H1 (cell line): ENCODE data around the gene UBN2. TPM values are rescaled to one million over a fixed set of nuclear protein-coding genes. Genes with fewer than 3 reads are reported as not detected.

ENCODE experiments used
- CTCF ChIA-PET: fragments of 300-600 bp; sonication (Branson Sonifier 250); formaldehyde crosslinking; loops from one replicate; lab custom pipeline; 2021; ENCODE audit not compliant: partially characterized antibody; lab: Charles Lee
- POLR2A ChIA-PET: fragments of 300-600 bp; sonication (Branson Sonifier 250); formaldehyde crosslinking; loops from one replicate; lab custom pipeline; 2021; ENCODE audit warnings: inconsistent platforms; ENCODE audit not compliant: partially characterized antibody; lab: Charles Lee
- DNase-seq, 2 experiments: peaks; one replicate each; pipeline versions ENCODE4 v3.0.0 to v3.0.0-alpha.2; 2010 to 2022; ENCODE audit warnings: low spot score in 2 of 2, low read depth in 1 of 2, mixed read lengths in 1 of 2
- FAIRE-seq: peaks from 2 replicates; lab custom pipeline; 2011; peaks lifted over from hg19 to GRCh38; lab: Jason Lieb, UNC
- H2AFZ ChIP-seq: 2 replicates; pipeline ENCODE4 v1.8.1; 2012; ENCODE audit warnings: low read length, inconsistent platforms
- H2AK5ac ChIP-seq: 2 replicates; pipeline ENCODE4 v1.6.1; 2013; ENCODE audit warnings: low read depth, low read length
- H2BK120ac ChIP-seq: replicated peaks from 2 replicates; pipeline ENCODE3; 2013; ENCODE audit warnings: low read depth, low read length, inconsistent platforms
- H2BK12ac ChIP-seq: 2 replicates; pipeline ENCODE4 v1.6.1; 2013; ENCODE audit warnings: low read depth, low read length
- H2BK15ac ChIP-seq: 2 replicates; pipeline ENCODE4 v1.6.1; 2013; ENCODE audit warnings: low read length
- H2BK20ac ChIP-seq: 2 replicates; pipeline ENCODE4 v1.6.1; 2013; ENCODE audit warnings: low read length
- H2BK5ac ChIP-seq: 2 replicates; pipeline ENCODE4 v1.6.1; 2013; ENCODE audit warnings: low read depth, low read length
- H3K14ac ChIP-seq: 2 replicates; pipeline ENCODE4 v1.6.1; 2013; ENCODE audit warnings: inconsistent platforms; ENCODE audit not compliant: insufficient read length
- H3K18ac ChIP-seq: 2 replicates; pipeline ENCODE4 v1.6.1; 2013; ENCODE audit warnings: low read length; ENCODE audit errors: extremely low read depth
- H3K23ac ChIP-seq: 2 replicates; pipeline ENCODE4 v1.6.1; 2013; ENCODE audit warnings: inconsistent platforms; ENCODE audit not compliant: insufficient read length
- H3K23me2 ChIP-seq: 2 replicates; pipeline ENCODE4 v1.6.1; 2013; ENCODE audit warnings: low read depth, low read length
- H3K27ac ChIP-seq: 2 replicates; pipeline ENCODE4 v1.6.1; 2011; ENCODE audit warnings: low read depth, low read length, inconsistent platforms
- H3K27me3 ChIP-seq, 4 experiments: replicated peaks in 1 of 4; 1 replicate in 1 of 4; 2 replicates in 3 of 4; pipeline versions ENCODE4 v1.6.1 to v1.8.1; 2011 to 2013; ENCODE audit warnings: low read length in 3 of 4, mild to moderate bottlenecking in 3 of 4, inconsistent platforms in 2 of 4, mixed read lengths in 2 of 4, moderate library complexity in 1 of 4; ENCODE audit not compliant: control insufficient read depth in 3 of 4, insufficient read depth in 3 of 4; ENCODE audit errors: extremely low read depth in 1 of 4
- H3K36me3 ChIP-seq, 4 experiments: 2 replicates each; pipeline versions ENCODE4 v1.6.1 to v1.8.1; 2011 to 2013; ENCODE audit warnings: mild to moderate bottlenecking in 4 of 4, low read length in 3 of 4, moderate library complexity in 2 of 4, control low read depth in 1 of 4, inconsistent platforms in 1 of 4; ENCODE audit not compliant: insufficient read depth in 4 of 4, control insufficient read depth in 2 of 4
- H3K4ac ChIP-seq: replicated peaks from 2 replicates; pipeline ENCODE3; 2013; ENCODE audit warnings: low read length, low read depth, mixed read lengths, inconsistent platforms; ENCODE audit not compliant: insufficient read length
- H3K4me1 ChIP-seq, 4 experiments: replicated peaks in 1 of 4; 1 replicate in 1 of 4; 2 replicates in 3 of 4; pipeline versions ENCODE4 v1.6.1 to v1.8.1; 2011 to 2013; ENCODE audit warnings: low read length in 3 of 4, inconsistent platforms in 2 of 4, mixed read lengths in 1 of 4; ENCODE audit not compliant: insufficient read depth in 4 of 4, control insufficient read depth in 3 of 4
- H3K4me2 ChIP-seq, 2 experiments: 2 replicates each; pipeline versions ENCODE4 v1.6.1 to v1.8.1; 2011 to 2013; ENCODE audit warnings: low read depth in 2 of 2, low read length in 2 of 2, control low read depth in 1 of 2, inconsistent platforms in 1 of 2, mild to moderate bottlenecking in 1 of 2; ENCODE audit not compliant: insufficient read depth in 1 of 2
- H3K4me3 ChIP-seq, 4 experiments: fragments of 200-600, 300-600 bp in 1 of 4; sonication (generic), shearing (Covaris generic), sonication (Bioruptor Twin) in 1 of 4; 2 replicates each; pipeline versions ENCODE4 v1.5.1 to v1.8.1; 2011 to 2016; ENCODE audit warnings: low read length in 4 of 4, low read depth in 3 of 4, control low read depth in 2 of 4, inconsistent platforms in 2 of 4, mild to moderate bottlenecking in 2 of 4, mixed read lengths in 1 of 4, moderate library complexity in 1 of 4; ENCODE audit not compliant: insufficient read depth in 2 of 4; ENCODE audit errors: extremely low read depth in 1 of 4
- H3K56ac ChIP-seq: replicated peaks from 2 replicates; pipeline ENCODE3; 2013; ENCODE audit warnings: low read depth, mild to moderate bottlenecking, mixed read lengths, low read length, inconsistent platforms; ENCODE audit not compliant: insufficient read length
- H3K79me1 ChIP-seq: 2 replicates; pipeline ENCODE4 v1.6.1; 2013; ENCODE audit warnings: low read depth, low read length, control low read depth
- H3K79me2 ChIP-seq, 2 experiments: 2 replicates each; pipeline versions ENCODE4 v1.6.1 to v1.8.1; 2012 to 2013; ENCODE audit warnings: low read length in 2 of 2, mild to moderate bottlenecking in 2 of 2, inconsistent platforms in 1 of 2; ENCODE audit not compliant: insufficient read depth in 2 of 2, control insufficient read depth in 1 of 2
- H3K9ac ChIP-seq, 4 experiments: replicated peaks in 1 of 4; 1 replicate in 1 of 4; 2 replicates in 3 of 4; pipeline versions ENCODE4 v1.6.1 to v1.8.1; 2011 to 2013; ENCODE audit warnings: low read depth in 3 of 4, low read length in 3 of 4, control low read depth in 2 of 4, mild to moderate bottlenecking in 2 of 4, moderate library complexity in 2 of 4, inconsistent platforms in 1 of 4; ENCODE audit errors: extremely low read depth in 1 of 4
- H3K9me3 ChIP-seq, 2 experiments: 2 replicates each; pipeline versions ENCODE4 v1.6.1 to v1.8.1; 2012 to 2013; ENCODE audit warnings: mild to moderate bottlenecking in 2 of 2, moderate library complexity in 2 of 2, control low read depth in 1 of 2, inconsistent platforms in 1 of 2, low read depth in 1 of 2, low read length in 1 of 2, mixed read lengths in 1 of 2; ENCODE audit not compliant: insufficient read depth in 2 of 2
- H4K20me1 ChIP-seq, 2 experiments: replicated peaks in 1 of 2; 2 replicates each; pipeline versions ENCODE3 to v1.8.1; 2011 to 2013; ENCODE audit warnings: inconsistent platforms in 2 of 2, low read length in 2 of 2, mild to moderate bottlenecking in 1 of 2; ENCODE audit not compliant: insufficient read depth in 2 of 2, control insufficient read depth in 1 of 2
- H4K5ac ChIP-seq: 2 replicates; pipeline ENCODE4 v1.6.1; 2013; ENCODE audit warnings: low read length, low read depth, mixed read lengths, inconsistent platforms; ENCODE audit not compliant: insufficient read length
- H4K8ac ChIP-seq: 2 replicates; pipeline ENCODE4 v1.8.0; 2013; ENCODE audit warnings: mild to moderate bottlenecking, moderate library complexity, low read length, inconsistent platforms; ENCODE audit not compliant: insufficient read depth; ENCODE audit errors: extremely low read depth
- H4K91ac ChIP-seq: replicated peaks from 2 replicates; pipeline ENCODE3; 2013; ENCODE audit warnings: low read length, mixed read lengths, inconsistent platforms; ENCODE audit not compliant: insufficient read length
- YY1 ChIP-seq: IDR thresholded peaks from 2 replicates; pipeline ENCODE4 v1.6.1; 2011; ENCODE audit warnings: low read depth, mild to moderate bottlenecking, low read length
- WGBS, 2 experiments: shearing (Covaris generic) in 1 of 2; methylation state at CpG; one replicate each; pipeline versions ENCODE4 v1.1.6 to v1.1.7; 2013 to 2015; ENCODE audit warnings: low lambda C conversion rate in 2 of 2, mixed read lengths in 2 of 2, inconsistent platforms in 1 of 2, low coverage in 1 of 2, missing lambda C conversion rate in 1 of 2; ENCODE audit not compliant: insufficient replicate concordance in 2 of 2, insufficient coverage in 1 of 2, insufficient read length in 1 of 2; ENCODE audit errors: extremely low coverage in 1 of 2, missing lambda C conversion rate in 1 of 2; 5-methylcytosine and 5-hydroxymethylcytosine counted together
- polyA plus RNA-seq, 7 experiments: library from polyadenylated mRNA; depleted of rRNA in 3 of 7; stranded (reverse) in 5 of 7; unstranded in 2 of 7; fragments of >200 nt in 5 of 7; fragments of 200-250 nt in 2 of 7; gene quantifications; 1 replicate in 5 of 7; 2 replicates in 1 of 7; 4 replicates in 1 of 7; pipeline versions ENCODE4 v1.2.1 to v1.2.3, GENCODE V29; 2011 to 2013; ENCODE audit warnings: missing spikeins in 2 of 7, mixed read lengths in 2 of 7
- total RNA-seq: library from RNA; stranded (reverse); fragmentation: NEBNext Ultra II Directional; extraction: Animal tissue kit (Norgen Biotek cat#: 25700); gene quantifications from 2 replicates; pipeline ENCODE4 v1.2.1, GENCODE V29; 2021

Gene UBN2
- total and polyA plus RNA-seq, 2 of the 8 experiments (the other 6 are each of a cell fraction or from before 2014, with no cell fraction given) = 4.1 to 39.6 TPM

GRCh38 chr7:139203992-139204391 is 27.0 kb upstream of the UBN2 start:
- Histone ChIP-seq H2BK20ac (peak overlapping the region; percentile 26; the same call in 1 of the 2 replicates), H3K4me3 (no peak overlapping the region), H3K9me3 (no peaks in the 10 kb centered on the region; a peak in 1 of 4 replicates), H3K18ac (no peak overlapping the region), H3K4ac (no peak overlapping the region), H3K23me2 (no peaks in the 10 kb centered on the region), H4K20me1 (no peaks in the 10 kb centered on the region), H2AFZ (peak overlapping the region; percentile 84; the same call in 1 of the 2 replicates), H3K4me2 (no peak overlapping the region), H3K4me1 (no peaks in the 10 kb centered on the region), H3K36me3 (no peaks in the 10 kb centered on the region), H3K23ac (no peak overlapping the region), H2BK15ac (no peak overlapping the region), H3K14ac (no peak overlapping the region), H2BK120ac (no peak overlapping the region), H2BK5ac (peak overlapping the region; percentile 2; the same call in 1 of the 2 replicates), H3K9ac (no peak overlapping the region), H3K79me1 (no peaks in the 10 kb centered on the region), H2BK12ac (no peak overlapping the region), H2AK5ac (no peak overlapping the region), H3K27me3 (peaks cover 0 to 1% (median 0%) of the 10 kb centered on the region in 4 experiments; a peak in 1 of 7 replicates), H4K8ac (no peak overlapping the region), H4K5ac (no peak overlapping the region), H3K27ac (no peak overlapping the region), H3K79me2 (no peaks in the 10 kb centered on the region), H4K91ac (no peak overlapping the region), H3K56ac (no peak overlapping the region)
- FAIRE-seq = no peak
- ChIA-PET POLR2A (no interaction called here), CTCF (no interaction called here)
- DNase-seq = no peak
- WGBS, 2 experiments = 86% methylated on average over 3 of the region's 3 CpGs; no CpG with 5 or more reads in 1 of the 2 experiments
- 0 out of 2 replicates have a peak, but pooled peaks have one; percentile 25 for TF ChIP-seq YY1
